Endothelial cell of umbilical vein (primary cell): ENCODE measurements around the gene ODAD3. TPM values are rescaled to one million over a fixed set of nuclear protein-coding genes. Genes with fewer than 3 reads are reported as not detected.
"Not testable (repeated sequence)": the region's sequence is repeated elsewhere in the genome, so short reads cannot be mapped to it uniquely, and the experiment has no call there.

Experiments used
- BruUV-seq: library from RNA; stranded (reverse); fragments of 400-500 nt; replicated peaks from 2 replicates; lab custom pipeline; 2021; lab: Mats Ljungman, UMichigan
- CTCF ChIA-PET: fragments of 300-600, 350-600 bp; sonication (Branson Sonifier 250); formaldehyde crosslinking; loops from one replicate; lab custom pipeline; 2021; ENCODE audit warnings: antibody characterized with exemption, inconsistent platforms; lab: Charles Lee
- POLR2A ChIA-PET: fragments of 300-600, 350-600 bp; sonication (Branson Sonifier 250); formaldehyde crosslinking; loops from one replicate; lab custom pipeline; 2021; ENCODE audit warnings: antibody characterized with exemption, inconsistent platforms; lab: Charles Lee
- DNase-seq: peaks from one replicate; pipeline ENCODE4 v3.0.0-alpha.2; 2011; ENCODE audit warnings: low read depth, low spot score
- FAIRE-seq: peaks from 2 replicates; lab custom pipeline; 2011; peaks lifted over from hg19 to GRCh38; lab: Jason Lieb, UNC
- H2AFZ ChIP-seq: 2 replicates; pipeline ENCODE4 v1.6.0; 2012; ENCODE audit warnings: low read depth, low read length, control low read depth, inconsistent platforms
- H3K27ac ChIP-seq: 2 replicates; pipeline ENCODE4 v1.5.1; 2011; ENCODE audit warnings: low read depth, mild to moderate bottlenecking, control low read depth, low read length, moderate library complexity; ENCODE audit not compliant: insufficient read depth
- H3K27me3 ChIP-seq, 2 experiments: 2 replicates each; pipeline versions ENCODE4 v1.6.0 to v1.6.1; 2011; ENCODE audit warnings: low read length in 2 of 2, mixed read lengths in 1 of 2; ENCODE audit not compliant: control insufficient read depth in 2 of 2, insufficient read depth in 2 of 2
- H3K36me3 ChIP-seq, 2 experiments: 2 replicates in 1 of 2; 3 replicates in 1 of 2; pipeline ENCODE4 v1.5.1; 2011; ENCODE audit warnings: low read length in 2 of 2, mild to moderate bottlenecking in 1 of 2, moderate library complexity in 1 of 2; ENCODE audit not compliant: control insufficient read depth in 2 of 2, insufficient read depth in 2 of 2; ENCODE audit errors: extremely low read depth in 1 of 2
- H3K4me1 ChIP-seq: 3 replicates; pipeline ENCODE4 v1.5.1; 2011; ENCODE audit warnings: mild to moderate bottlenecking, low read length; ENCODE audit not compliant: control insufficient read depth, insufficient read depth; ENCODE audit errors: extremely low read depth
- H3K4me2 ChIP-seq: 2 replicates; pipeline ENCODE4 v1.6.1; 2011; ENCODE audit warnings: low read length, control low read depth, mixed read lengths; ENCODE audit not compliant: insufficient read depth
- H3K4me3 ChIP-seq, 3 experiments: fragments of 200-600 bp in 1 of 3; sonication (generic), shearing (Covaris generic) in 1 of 3; replicated peaks in 1 of 3; 2 replicates each; pipeline ENCODE4 v1.5.1; 2011 to 2016; ENCODE audit warnings: control low read depth in 3 of 3, low read length in 3 of 3, mild to moderate bottlenecking in 2 of 3, inconsistent platforms in 1 of 3, low read depth in 1 of 3, moderate library complexity in 1 of 3; ENCODE audit not compliant: insufficient read depth in 1 of 3
- H3K79me2 ChIP-seq: 2 replicates; pipeline ENCODE4 v1.6.0; 2012; ENCODE audit warnings: low read length, inconsistent platforms; ENCODE audit not compliant: control insufficient read depth, insufficient read depth
- H3K9ac ChIP-seq: replicated peaks from 2 replicates; pipeline ENCODE3; 2011; ENCODE audit warnings: low read length, control low read depth; ENCODE audit not compliant: insufficient read depth; ENCODE audit errors: extremely low read depth
- H3K9me1 ChIP-seq: replicated peaks from 3 replicates; pipeline ENCODE4 v1.6.0; 2011; ENCODE audit warnings: mild to moderate bottlenecking, low read length; ENCODE audit not compliant: control insufficient read depth, insufficient read depth; ENCODE audit errors: extremely low read depth
- H3K9me3 ChIP-seq: replicated peaks from 2 replicates; pipeline ENCODE4 v1.5.1; 2012; ENCODE audit warnings: low read length, inconsistent platforms; ENCODE audit not compliant: control insufficient read depth, insufficient read depth
- H4K20me1 ChIP-seq: replicated peaks from 2 replicates; pipeline ENCODE3; 2011; ENCODE audit warnings: mild to moderate bottlenecking, low read length; ENCODE audit not compliant: control insufficient read depth, insufficient read depth; ENCODE audit errors: extremely low read depth
- EZH2 ChIP-seq: IDR thresholded peaks from 2 replicates; pipeline ENCODE4 v1.6.1; 2012; ENCODE audit warnings: borderline replicate concordance, low read depth, mild to moderate bottlenecking, moderate library complexity, low read length, inconsistent platforms; ENCODE audit not compliant: severe bottlenecking
- FOS ChIP-seq: IDR thresholded peaks from 2 replicates; pipeline ENCODE4 v1.6.1; 2011; ENCODE audit warnings: mild to moderate bottlenecking, low read length, moderate library complexity, borderline replicate concordance; ENCODE audit not compliant: insufficient read depth
- JUN ChIP-seq: IDR thresholded peaks from 2 replicates; pipeline ENCODE4 v1.6.1; 2011; ENCODE audit warnings: borderline replicate concordance, low read depth; ENCODE audit not compliant: insufficient read length, insufficient read depth
- POLR2AphosphoS5 ChIP-seq: IDR thresholded peaks from 2 replicates; pipeline ENCODE4 v1.6.1; 2012; ENCODE audit warnings: low read depth, mild to moderate bottlenecking, control low read depth, low read length, moderate library complexity; ENCODE audit not compliant: insufficient read depth
- dilution Hi-C: fragments of 300-500 bp; cut with MboI; formaldehyde crosslinking; loops from one replicate; pipeline ENCODE4 v1.15.0; 2019; ENCODE audit warnings: low sequenced_read_pairs; ENCODE audit not compliant: extremely low pct_ligation_motif_present
- intact Hi-C: fragments of 100-400 bp; cut with micrococcal nuclease; formaldehyde crosslinking; loops from one replicate; pipeline ENCODE4 v1.10.0; 2022
- polyA plus RNA-seq, 4 experiments: library from polyadenylated mRNA; depleted of rRNA in 3 of 4; stranded (reverse) in 3 of 4; unstranded in 1 of 4; fragments of >200 nt; gene quantifications; 2 replicates each; pipeline versions ENCODE4 v1.2.1 to v1.2.3, GENCODE V29; 2011 to 2012; ENCODE audit warnings: missing spikeins in 1 of 4
- total RNA-seq: library from RNA; stranded (reverse); gene quantifications from 2 replicates; pipeline ENCODE4 v1.2.3, GENCODE V29; 2021
- TF ChIP-seq, protein P1 (sequence below), 2 donors: IDR thresholded peaks; 1 replicate in 1 of 2; 2 replicates in 1 of 2; pipeline ENCODE4 v1.5.1; 2011; ENCODE audit warnings: low read length in 2 of 2, mild to moderate bottlenecking in 2 of 2, moderate library complexity in 2 of 2, control low read depth in 1 of 2, inconsistent platforms in 1 of 2, low read depth in 1 of 2; ENCODE audit not compliant: insufficient read depth in 1 of 2; ENCODE audit errors: extremely low read depth in 1 of 2
- TF ChIP-seq, protein P2 (sequence below): IDR thresholded peaks from 2 replicates; pipeline ENCODE4 v1.6.1; 2011; ENCODE audit not compliant: insufficient read depth, insufficient read length

Gene ODAD3
- total and polyA plus RNA-seq, 2 donors (not counting 3 experiments of a cell fraction or from before 2014, with no cell fraction given) = 0.14 to 0.97 TPM

DNA sequence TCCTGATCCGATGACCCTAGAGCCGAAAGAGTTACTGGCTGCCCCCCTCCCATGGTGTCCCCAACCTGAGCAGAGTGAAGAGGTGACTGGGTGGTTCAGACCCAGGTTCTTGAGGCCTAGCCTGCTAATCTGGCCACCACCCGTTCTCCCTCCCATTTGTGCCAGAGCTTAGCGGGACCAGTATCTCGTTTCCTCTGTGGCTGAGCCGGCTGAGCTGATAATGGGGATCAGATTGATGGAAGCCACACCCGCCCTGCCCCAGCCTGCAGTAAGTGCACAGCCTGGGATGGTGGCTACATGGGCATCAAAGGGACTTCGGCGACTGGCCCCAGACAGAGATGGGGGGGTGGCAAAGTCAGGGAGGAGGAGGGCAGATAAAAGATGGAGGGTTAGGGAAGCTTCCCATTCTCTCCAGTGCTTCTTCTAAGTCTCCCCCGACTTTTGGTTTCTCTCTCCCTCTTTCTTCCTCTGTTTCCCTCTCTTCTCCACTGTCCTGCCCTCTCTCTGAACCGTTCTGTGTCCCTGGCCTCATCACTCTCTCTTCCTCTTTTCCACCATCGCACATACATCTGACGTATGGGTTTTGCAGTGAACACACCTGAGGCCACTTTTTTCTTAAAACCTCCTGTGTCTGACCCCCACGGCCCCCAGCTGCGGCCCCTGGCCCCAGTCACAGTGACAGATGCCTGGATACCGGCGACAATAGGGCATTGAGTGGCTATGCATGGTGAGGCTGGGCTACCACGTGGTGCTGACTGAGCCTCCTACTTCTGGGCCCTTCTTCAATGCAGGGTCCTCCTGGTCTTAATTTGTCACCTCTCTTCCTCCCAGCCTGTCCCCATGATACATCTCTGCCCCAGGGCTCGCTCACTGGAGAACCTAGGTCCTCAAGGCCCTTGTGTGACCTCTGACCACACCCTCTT, 43.5 kb upstream of the ODAD3 start:
- Histone ChIP-seq H2AFZ (no peak overlapping the region), H3K9me3 (no peaks in the 10 kb centered on the region), H3K4me2 (no peak overlapping the region), H4K20me1 (no peaks in the 10 kb centered on the region), H3K9ac (no peak overlapping the region), H3K36me3 (no peaks in the 10 kb centered on the region), H3K79me2 (no peaks in the 10 kb centered on the region), H3K4me1 (peaks cover 3% of the 10 kb centered on the region), H3K27ac (no peak overlapping the region), H3K27me3 (peaks cover 15 to 25% of the 10 kb centered on the region in 2 experiments), H3K9me1 (no peaks in the 10 kb centered on the region), H3K4me3 (no peak overlapping the region)
- dilution Hi-C loops = no loop called here
- no peak for FAIRE-seq
- CTCF ChIA-PET = interaction anchor here (1.3 kb wide), 1 partner anchor 184 kb away, joined by 3 read pairs; no protein-coding TSS in a partner anchor
- DNase-seq = no peak
- POLR2A ChIA-PET = no interaction called here
- intact Hi-C loops = no loop called here
- TF ChIP-seq, protein P1, sequence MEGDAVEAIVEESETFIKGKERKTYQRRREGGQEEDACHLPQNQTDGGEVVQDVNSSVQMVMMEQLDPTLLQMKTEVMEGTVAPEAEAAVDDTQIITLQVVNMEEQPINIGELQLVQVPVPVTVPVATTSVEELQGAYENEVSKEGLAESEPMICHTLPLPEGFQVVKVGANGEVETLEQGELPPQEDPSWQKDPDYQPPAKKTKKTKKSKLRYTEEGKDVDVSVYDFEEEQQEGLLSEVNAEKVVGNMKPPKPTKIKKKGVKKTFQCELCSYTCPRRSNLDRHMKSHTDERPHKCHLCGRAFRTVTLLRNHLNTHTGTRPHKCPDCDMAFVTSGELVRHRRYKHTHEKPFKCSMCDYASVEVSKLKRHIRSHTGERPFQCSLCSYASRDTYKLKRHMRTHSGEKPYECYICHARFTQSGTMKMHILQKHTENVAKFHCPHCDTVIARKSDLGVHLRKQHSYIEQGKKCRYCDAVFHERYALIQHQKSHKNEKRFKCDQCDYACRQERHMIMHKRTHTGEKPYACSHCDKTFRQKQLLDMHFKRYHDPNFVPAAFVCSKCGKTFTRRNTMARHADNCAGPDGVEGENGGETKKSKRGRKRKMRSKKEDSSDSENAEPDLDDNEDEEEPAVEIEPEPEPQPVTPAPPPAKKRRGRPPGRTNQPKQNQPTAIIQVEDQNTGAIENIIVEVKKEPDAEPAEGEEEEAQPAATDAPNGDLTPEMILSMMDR (IDR thresholded peaks at IDR 0.05; ENCODE audit: extremely low read depth in 1 of 2, insufficient read depth in 1 of 2, low read depth in 1 of 2, low read length in 2 of 2) = no peak
- BruUV-seq = no TSS peak

DNA sequence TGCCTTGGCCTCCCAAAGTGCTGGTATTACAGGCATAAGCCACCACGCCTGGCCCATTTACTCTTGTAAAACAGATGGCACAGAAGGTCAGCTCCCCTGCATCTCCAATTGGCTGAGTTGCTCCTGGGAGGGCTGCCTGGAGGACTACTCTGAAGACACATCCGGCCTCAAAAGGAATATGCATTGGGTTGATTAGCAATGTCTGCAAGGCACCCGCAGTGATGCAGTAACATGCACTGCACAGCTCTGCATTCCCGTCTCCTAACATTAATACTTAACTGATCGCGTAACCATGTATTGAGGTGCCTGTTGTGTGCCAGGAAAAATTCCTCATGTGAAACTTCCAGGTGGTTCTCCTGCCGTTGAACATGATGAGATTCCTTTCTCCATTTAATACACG, 40.9 kb upstream of the ODAD3 start:
- no peak overlapping the region for H3K9ac ChIP-seq
- H2AFZ ChIP-seq = no peak overlapping the region
- POLR2A ChIA-PET = no interaction called here
- CTCF ChIA-PET = interaction anchor here (0.9 to 1.8 kb wide), 2 partner anchors 89 to 182 kb away, joined by 3 read pairs; no protein-coding TSS in a partner anchor
- BruUV-seq = no TSS peak
- TF ChIP-seq FOS = no peak
- TF ChIP-seq, protein P2, sequence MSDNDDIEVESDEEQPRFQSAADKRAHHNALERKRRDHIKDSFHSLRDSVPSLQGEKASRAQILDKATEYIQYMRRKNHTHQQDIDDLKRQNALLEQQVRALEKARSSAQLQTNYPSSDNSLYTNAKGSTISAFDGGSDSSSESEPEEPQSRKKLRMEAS = no peak
- no peak for TF ChIP-seq EZH2
- TF ChIP-seq POLR2AphosphoS5 = no peak
- TF ChIP-seq JUN = no peak
- FAIRE-seq = no peak
- H3K9me1 ChIP-seq = no peaks in the 10 kb centered on the region
- no peaks in the 10 kb centered on the region for H3K36me3 ChIP-seq
- intact Hi-C loops = no loop called here
- no peaks in the 10 kb centered on the region for H3K79me2 ChIP-seq
- no peak for DNase-seq
- H3K4me3 ChIP-seq = no peak overlapping the region
- peaks cover 7 to 11% of the 10 kb centered on the region in 2 experiments for H3K27me3 ChIP-seq
- H3K27ac ChIP-seq = no peak overlapping the region
- H3K4me1 ChIP-seq = no peaks in the 10 kb centered on the region
- H3K9me3 ChIP-seq = no peaks in the 10 kb centered on the region
- H3K4me2 ChIP-seq = no peak overlapping the region
- no peaks in the 10 kb centered on the region for H4K20me1 ChIP-seq
- dilution Hi-C loops = no loop called here

DNA sequence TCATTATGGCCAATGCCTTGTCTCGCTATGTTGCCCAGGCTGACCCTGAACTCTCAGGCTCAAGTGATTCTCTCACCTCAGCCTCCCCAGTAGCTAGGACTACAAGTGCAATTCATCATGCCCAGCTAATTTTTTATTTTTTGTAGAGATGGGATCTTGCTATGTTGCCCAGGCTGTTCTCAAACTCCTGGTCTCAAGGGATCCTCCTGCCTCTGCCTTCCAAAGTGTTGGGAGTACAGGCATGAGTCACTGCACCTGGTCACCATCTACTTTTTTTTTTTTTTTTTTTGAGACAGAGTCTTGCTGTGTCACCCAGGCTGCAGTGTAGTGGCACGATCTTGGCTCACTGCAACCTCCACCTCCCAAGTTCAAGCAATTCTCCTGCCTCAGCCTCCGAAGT, 40.4 kb upstream of the ODAD3 start:
- H4K20me1 ChIP-seq, H3K27ac ChIP-seq, H3K4me2 ChIP-seq, H3K27me3 ChIP-seq, H3K9me1 ChIP-seq, H3K4me1 ChIP-seq, POLR2A ChIA-PET, dilution Hi-C loops, DNase-seq, H2AFZ ChIP-seq, FAIRE-seq, H3K36me3 ChIP-seq, BruUV-seq, H3K9ac ChIP-seq, H3K9me3 ChIP-seq, H3K4me3 ChIP-seq, intact Hi-C loops, H3K79me2 ChIP-seq: not testable (repeated sequence)
- CTCF ChIA-PET = interaction anchor here (0.9 kb wide), 1 partner anchor 89 kb away, joined by 3 read pairs; no protein-coding TSS in a partner anchor
